H1 (cell line): ENCODE measurements around the gene ID1. TPM values are rescaled to one million over a fixed set of nuclear protein-coding genes. Genes with fewer than 3 reads are reported as not detected.

Experiments used
- CTCF ChIA-PET: fragments of 300-600 bp; sonication (Branson Sonifier 250); formaldehyde crosslinking; loops from one replicate; lab custom pipeline; 2021; ENCODE audit not compliant: partially characterized antibody; lab: Charles Lee
- POLR2A ChIA-PET: fragments of 300-600 bp; sonication (Branson Sonifier 250); formaldehyde crosslinking; loops from one replicate; lab custom pipeline; 2021; ENCODE audit warnings: inconsistent platforms; ENCODE audit not compliant: partially characterized antibody; lab: Charles Lee
- DNase-seq, 2 experiments: peaks; one replicate each; pipeline versions ENCODE4 v3.0.0 to v3.0.0-alpha.2; 2010 to 2022; ENCODE audit warnings: low spot score in 2 of 2, low read depth in 1 of 2, mixed read lengths in 1 of 2
- FAIRE-seq: peaks from 2 replicates; lab custom pipeline; 2011; peaks lifted over from hg19 to GRCh38; lab: Jason Lieb, UNC
- H2AFZ ChIP-seq: 2 replicates; pipeline ENCODE4 v1.8.1; 2012; ENCODE audit warnings: low read length, inconsistent platforms
- H2AK5ac ChIP-seq: 2 replicates; pipeline ENCODE4 v1.6.1; 2013; ENCODE audit warnings: low read depth, low read length
- H2BK120ac ChIP-seq: replicated peaks from 2 replicates; pipeline ENCODE3; 2013; ENCODE audit warnings: low read depth, low read length, inconsistent platforms
- H2BK12ac ChIP-seq: 2 replicates; pipeline ENCODE4 v1.6.1; 2013; ENCODE audit warnings: low read depth, low read length
- H2BK15ac ChIP-seq: 2 replicates; pipeline ENCODE4 v1.6.1; 2013; ENCODE audit warnings: low read length
- H2BK20ac ChIP-seq: 2 replicates; pipeline ENCODE4 v1.6.1; 2013; ENCODE audit warnings: low read length
- H2BK5ac ChIP-seq: 2 replicates; pipeline ENCODE4 v1.6.1; 2013; ENCODE audit warnings: low read depth, low read length
- H3K14ac ChIP-seq: 2 replicates; pipeline ENCODE4 v1.6.1; 2013; ENCODE audit warnings: inconsistent platforms; ENCODE audit not compliant: insufficient read length
- H3K18ac ChIP-seq: 2 replicates; pipeline ENCODE4 v1.6.1; 2013; ENCODE audit warnings: low read length; ENCODE audit errors: extremely low read depth
- H3K23ac ChIP-seq: 2 replicates; pipeline ENCODE4 v1.6.1; 2013; ENCODE audit warnings: inconsistent platforms; ENCODE audit not compliant: insufficient read length
- H3K23me2 ChIP-seq: 2 replicates; pipeline ENCODE4 v1.6.1; 2013; ENCODE audit warnings: low read depth, low read length
- H3K27ac ChIP-seq: 2 replicates; pipeline ENCODE4 v1.6.1; 2011; ENCODE audit warnings: low read depth, low read length, inconsistent platforms
- H3K27me3 ChIP-seq, 4 experiments: replicated peaks in 1 of 4; 1 replicate in 1 of 4; 2 replicates in 3 of 4; pipeline versions ENCODE4 v1.6.1 to v1.8.1; 2011 to 2013; ENCODE audit warnings: low read length in 3 of 4, mild to moderate bottlenecking in 3 of 4, inconsistent platforms in 2 of 4, mixed read lengths in 2 of 4, moderate library complexity in 1 of 4; ENCODE audit not compliant: control insufficient read depth in 3 of 4, insufficient read depth in 3 of 4; ENCODE audit errors: extremely low read depth in 1 of 4
- H3K36me3 ChIP-seq, 4 experiments: 2 replicates each; pipeline versions ENCODE4 v1.6.1 to v1.8.1; 2011 to 2013; ENCODE audit warnings: mild to moderate bottlenecking in 4 of 4, low read length in 3 of 4, moderate library complexity in 2 of 4, control low read depth in 1 of 4, inconsistent platforms in 1 of 4; ENCODE audit not compliant: insufficient read depth in 4 of 4, control insufficient read depth in 2 of 4
- H3K4ac ChIP-seq: replicated peaks from 2 replicates; pipeline ENCODE3; 2013; ENCODE audit warnings: low read length, low read depth, mixed read lengths, inconsistent platforms; ENCODE audit not compliant: insufficient read length
- H3K4me1 ChIP-seq, 4 experiments: replicated peaks in 1 of 4; 1 replicate in 1 of 4; 2 replicates in 3 of 4; pipeline versions ENCODE4 v1.6.1 to v1.8.1; 2011 to 2013; ENCODE audit warnings: low read length in 3 of 4, inconsistent platforms in 2 of 4, mixed read lengths in 1 of 4; ENCODE audit not compliant: insufficient read depth in 4 of 4, control insufficient read depth in 3 of 4
- H3K4me2 ChIP-seq, 2 experiments: 2 replicates each; pipeline versions ENCODE4 v1.6.1 to v1.8.1; 2011 to 2013; ENCODE audit warnings: low read depth in 2 of 2, low read length in 2 of 2, control low read depth in 1 of 2, inconsistent platforms in 1 of 2, mild to moderate bottlenecking in 1 of 2; ENCODE audit not compliant: insufficient read depth in 1 of 2
- H3K4me3 ChIP-seq, 4 experiments: fragments of 200-600, 300-600 bp in 1 of 4; sonication (generic), shearing (Covaris generic), sonication (Bioruptor Twin) in 1 of 4; 2 replicates each; pipeline versions ENCODE4 v1.5.1 to v1.8.1; 2011 to 2016; ENCODE audit warnings: low read length in 4 of 4, low read depth in 3 of 4, control low read depth in 2 of 4, inconsistent platforms in 2 of 4, mild to moderate bottlenecking in 2 of 4, mixed read lengths in 1 of 4, moderate library complexity in 1 of 4; ENCODE audit not compliant: insufficient read depth in 2 of 4; ENCODE audit errors: extremely low read depth in 1 of 4
- H3K56ac ChIP-seq: replicated peaks from 2 replicates; pipeline ENCODE3; 2013; ENCODE audit warnings: low read depth, mild to moderate bottlenecking, mixed read lengths, low read length, inconsistent platforms; ENCODE audit not compliant: insufficient read length
- H3K79me1 ChIP-seq: 2 replicates; pipeline ENCODE4 v1.6.1; 2013; ENCODE audit warnings: low read depth, low read length, control low read depth
- H3K79me2 ChIP-seq, 2 experiments: 2 replicates each; pipeline versions ENCODE4 v1.6.1 to v1.8.1; 2012 to 2013; ENCODE audit warnings: low read length in 2 of 2, mild to moderate bottlenecking in 2 of 2, inconsistent platforms in 1 of 2; ENCODE audit not compliant: insufficient read depth in 2 of 2, control insufficient read depth in 1 of 2
- H3K9ac ChIP-seq, 4 experiments: replicated peaks in 1 of 4; 1 replicate in 1 of 4; 2 replicates in 3 of 4; pipeline versions ENCODE4 v1.6.1 to v1.8.1; 2011 to 2013; ENCODE audit warnings: low read depth in 3 of 4, low read length in 3 of 4, control low read depth in 2 of 4, mild to moderate bottlenecking in 2 of 4, moderate library complexity in 2 of 4, inconsistent platforms in 1 of 4; ENCODE audit errors: extremely low read depth in 1 of 4
- H3K9me3 ChIP-seq, 2 experiments: 2 replicates each; pipeline versions ENCODE4 v1.6.1 to v1.8.1; 2012 to 2013; ENCODE audit warnings: mild to moderate bottlenecking in 2 of 2, moderate library complexity in 2 of 2, control low read depth in 1 of 2, inconsistent platforms in 1 of 2, low read depth in 1 of 2, low read length in 1 of 2, mixed read lengths in 1 of 2; ENCODE audit not compliant: insufficient read depth in 2 of 2
- H4K20me1 ChIP-seq, 2 experiments: replicated peaks in 1 of 2; 2 replicates each; pipeline versions ENCODE3 to v1.8.1; 2011 to 2013; ENCODE audit warnings: inconsistent platforms in 2 of 2, low read length in 2 of 2, mild to moderate bottlenecking in 1 of 2; ENCODE audit not compliant: insufficient read depth in 2 of 2, control insufficient read depth in 1 of 2
- H4K5ac ChIP-seq: 2 replicates; pipeline ENCODE4 v1.6.1; 2013; ENCODE audit warnings: low read length, low read depth, mixed read lengths, inconsistent platforms; ENCODE audit not compliant: insufficient read length
- H4K8ac ChIP-seq: 2 replicates; pipeline ENCODE4 v1.8.0; 2013; ENCODE audit warnings: mild to moderate bottlenecking, moderate library complexity, low read length, inconsistent platforms; ENCODE audit not compliant: insufficient read depth; ENCODE audit errors: extremely low read depth
- H4K91ac ChIP-seq: replicated peaks from 2 replicates; pipeline ENCODE3; 2013; ENCODE audit warnings: low read length, mixed read lengths, inconsistent platforms; ENCODE audit not compliant: insufficient read length
- ATF3 ChIP-seq: IDR thresholded peaks from 2 replicates; pipeline ENCODE4 v1.6.1; 2011; ENCODE audit warnings: low read depth, mild to moderate bottlenecking, low read length; ENCODE audit not compliant: insufficient read depth
- CTCF ChIP-seq, 3 experiments: IDR thresholded peaks; 1 replicate in 2 of 3; 2 replicates in 1 of 3; pipeline versions ENCODE4 v1.5.1 to v1.6.1; 2011; ENCODE audit warnings: low read length in 3 of 3, mild to moderate bottlenecking in 3 of 3, inconsistent platforms in 2 of 3, low read depth in 1 of 3, moderate library complexity in 1 of 3; ENCODE audit not compliant: insufficient read depth in 1 of 3; ENCODE audit errors: control extremely low read depth in 1 of 3
- EP300 ChIP-seq, 2 experiments: IDR thresholded peaks; 1 replicate in 1 of 2; 2 replicates in 1 of 2; pipeline ENCODE4 v1.6.1; 2011 to 2012; ENCODE audit warnings: low read depth in 2 of 2, low read length in 2 of 2, mild to moderate bottlenecking in 2 of 2, borderline replicate concordance in 1 of 2, inconsistent platforms in 1 of 2, moderate library complexity in 1 of 2
- MAX ChIP-seq: IDR thresholded peaks from 2 replicates; pipeline ENCODE4 v1.6.1; 2012; ENCODE audit warnings: inconsistent platforms
- POLR2A ChIP-seq, 2 experiments: IDR thresholded peaks; 1 replicate in 1 of 2; 2 replicates in 1 of 2; pipeline ENCODE4 v1.6.1; 2011; ENCODE audit warnings: low read depth in 2 of 2, low read length in 2 of 2, mild to moderate bottlenecking in 2 of 2; ENCODE audit errors: control extremely low read depth in 1 of 2
- RAD21 ChIP-seq, 2 experiments: IDR thresholded peaks in 1 of 2; conservative IDR thresholded peaks in 1 of 2; 2 replicates each; pipeline ENCODE4 v1.6.1; 2011; ENCODE audit warnings: low read depth in 2 of 2, low read length in 2 of 2, improper control_type of control experiment in 1 of 2, inconsistent platforms in 1 of 2, mild to moderate bottlenecking in 1 of 2, moderate library complexity in 1 of 2
- RBBP5 ChIP-seq: IDR thresholded peaks from 2 replicates; pipeline ENCODE4 v1.7.1; 2012; ENCODE audit warnings: low read depth, mild to moderate bottlenecking, inconsistent platforms, low read length, moderate library complexity, borderline replicate concordance
- WGBS, 2 experiments: shearing (Covaris generic) in 1 of 2; methylation state at CpG; one replicate each; pipeline versions ENCODE4 v1.1.6 to v1.1.7; 2013 to 2015; ENCODE audit warnings: low lambda C conversion rate in 2 of 2, mixed read lengths in 2 of 2, inconsistent platforms in 1 of 2, low coverage in 1 of 2, missing lambda C conversion rate in 1 of 2; ENCODE audit not compliant: insufficient replicate concordance in 2 of 2, insufficient coverage in 1 of 2, insufficient read length in 1 of 2; ENCODE audit errors: extremely low coverage in 1 of 2, missing lambda C conversion rate in 1 of 2; 5-methylcytosine and 5-hydroxymethylcytosine counted together
- polyA plus RNA-seq, 7 experiments: library from polyadenylated mRNA; depleted of rRNA in 3 of 7; stranded (reverse) in 5 of 7; unstranded in 2 of 7; fragments of >200 nt in 5 of 7; fragments of 200-250 nt in 2 of 7; gene quantifications; 1 replicate in 5 of 7; 2 replicates in 1 of 7; 4 replicates in 1 of 7; pipeline versions ENCODE4 v1.2.1 to v1.2.3, GENCODE V29; 2011 to 2013; ENCODE audit warnings: missing spikeins in 2 of 7, mixed read lengths in 2 of 7
- total RNA-seq: library from RNA; stranded (reverse); fragmentation: NEBNext Ultra II Directional; extraction: Animal tissue kit (Norgen Biotek cat#: 25700); gene quantifications from 2 replicates; pipeline ENCODE4 v1.2.1, GENCODE V29; 2021

Gene ID1
- total and polyA plus RNA-seq, 2 of the 8 experiments (the other 6 are each of a cell fraction or from before 2014, with no cell fraction given): 120 to 357 TPM

- H2AFZ ChIP-seq: no peak overlapping the region
- POLR2A ChIA-PET: interaction anchor here (1.1 to 24.3 kb wide), 8 partner anchors 9 to 47 kb away, joined by 3 to 1033 read pairs (median 11); partner anchors contain the start of gene ID1
- FAIRE-seq: peak; percentile 98
- TF ChIP-seq EP300 (IDR thresholded peaks at IDR 0.05; ENCODE audit: borderline replicate concordance in 1 of 2, low read depth in 2 of 2, low read length in 2 of 2) (0 out of 3 replicates have a peak, but pooled peaks of 1 of the 2 experiments have one; percentile 51), RAD21 (IDR thresholded peaks at IDR 0.05 in 1 of 2, conservative IDR thresholded peaks at IDR 0.05 in 1 of 2; ENCODE audit: low read depth in 2 of 2, low read length in 2 of 2) (peak; percentile 71 to 73), CTCF (IDR thresholded peaks at IDR 0.05; ENCODE audit: control extremely low read depth in 1 of 3, insufficient read depth in 1 of 3, low read depth in 1 of 3, low read length in 3 of 3) (peak; percentile 96 to 100 (median 99)), POLR2A (IDR thresholded peaks at IDR 0.05; ENCODE audit: control extremely low read depth in 1 of 2, low read depth in 2 of 2, low read length in 2 of 2) (peak in 1 of 2 experiments; percentile 30; a peak in 2 of 3 replicates), RBBP5 (no peak), MAX (peak; percentile 50; the same call in 1 of the 2 replicates), ATF3 (0 out of 2 replicates have a peak, but pooled peaks have one; percentile 12)
These were observed 44.9 kb upstream of the ID1 start for GRCh38 chr20:31560094-31560745.

More at GRCh38 chr20:31560094-31560745, 44.9 kb upstream of the ID1 start:
- no peak overlapping the region for H2BK120ac ChIP-seq
- H3K36me3 ChIP-seq: peaks cover 25 to 39% (median 37%) of the 10 kb centered on the region in 4 experiments
- peak in 1 of 2 experiments; percentile 86 for DNase-seq
- no peaks in the 10 kb centered on the region for H3K27me3 ChIP-seq
- peaks cover 2% of the 10 kb centered on the region in 2 experiments for H4K20me1 ChIP-seq
- no peak overlapping the region for H2BK15ac ChIP-seq
- no peak overlapping the region for H3K4me2 ChIP-seq
- no peak overlapping the region for H3K23ac ChIP-seq
- no peak overlapping the region for H2BK5ac ChIP-seq
- no peak overlapping the region for H3K4ac ChIP-seq
- H3K56ac ChIP-seq: no peak overlapping the region
- H3K18ac ChIP-seq: no peak overlapping the region
- no peaks in the 10 kb centered on the region for H3K23me2 ChIP-seq
- H3K79me2 ChIP-seq: no peaks in the 10 kb centered on the region
- H4K5ac ChIP-seq: no peak overlapping the region
- no peak overlapping the region for H2BK12ac ChIP-seq
- peak overlapping the region; percentile 44; the same call in 1 of the 2 replicates for H3K27ac ChIP-seq
- H3K79me1 ChIP-seq: no peaks in the 10 kb centered on the region
- no peak overlapping the region for H2AK5ac ChIP-seq
- no peak overlapping the region for H4K8ac ChIP-seq
- no peak overlapping the region for H4K91ac ChIP-seq
- no peak overlapping the region for H3K14ac ChIP-seq
- CTCF ChIA-PET: interaction anchor here (0.6 to 30.5 kb wide), 24 partner anchors 9 to 168 kb away, joined by 3 to 1559 read pairs (median 6); partner anchors contain the start of gene ID1
- H3K9me3 ChIP-seq: no peaks in the 10 kb centered on the region
- no peak overlapping the region for H3K4me3 ChIP-seq
- 0 out of 7 replicates have a peak overlapping the region, but pooled peaks of 1 of the 4 experiments have one; percentile 3 for H3K9ac ChIP-seq
- H2BK20ac ChIP-seq: no peak overlapping the region
- peaks cover 0 to 6% (median under 1%) of the 10 kb centered on the region in 4 experiments; a peak in 3 of 7 replicates for H3K4me1 ChIP-seq
- 45% methylated on average over 6 of the region's 6 CpGs; no CpG with 5 or more reads in 1 of the 2 experiments for WGBS, 2 experiments
